Stimulated activated CD8-positive, alpha-beta memory T cell treated with anti-CD3 and anti-CD28 coated beads, Interleukin-12 subunit alpha, Interleukin-12 subunit beta, amount 100 ng/mL, for 24 hours (primary cell): ENCODE results near the gene NSD2.
A peak's percentile ranks its signal among the peaks of the same experiment; 100 is the strongest.
"Not testable (repeated sequence)": the region's sequence is repeated elsewhere in the genome, so short reads cannot be mapped to it uniquely, and the experiment has no call there.

Source experiments
- DNase-seq: peaks from one replicate; pipeline ENCODE4 v3.0.0-alpha.2; 2020; ENCODE audit errors: extremely low read depth

The NSD2 gene

GRCh38 chr4:1870578-1871443 is at the start of gene NSD2:
Gene NSD2 (plus strand): TSS chr4:1871393. CDS start chr4:1900655, 29,262 bp downstream.
- DNase-seq: peak; percentile 72

- DNase-seq: no peak
Observed at GRCh38 chr4:1821679-1822567, 49.3 kb upstream of the NSD2 start.

- no peak for DNase-seq
Observed at GRCh38 chr4:1822568-1823544, 48.3 kb upstream of the NSD2 start.

GRCh38 chr4:1823545-1823932 is 47.7 kb upstream of the NSD2 start:
- DNase-seq: no peak

GRCh38 chr4:1824746-1825145 is 46.4 kb upstream of the NSD2 start:
- DNase-seq: no peak

- no peak for DNase-seq
Observed at GRCh38 chr4:1825326-1825725, 45.9 kb upstream of the NSD2 start.

- DNase-seq: no peak
Observed at GRCh38 chr4:1826531-1827350, 44.5 kb upstream of the NSD2 start.

- DNase-seq: no peak
Observed at GRCh38 chr4:1830234-1830633, 41.0 kb upstream of the NSD2 start.

- no peak for DNase-seq
Observed at GRCh38 chr4:1830642-1831228, 40.5 kb upstream of the NSD2 start.

GRCh38 chr4:1831331-1831730 is 39.9 kb upstream of the NSD2 start:
- DNase-seq: no peak

- DNase-seq: no peak
Observed at GRCh38 chr4:1832690-1833089, 38.5 kb upstream of the NSD2 start.

- DNase-seq: no peak
Observed at GRCh38 chr4:1833307-1834046, 37.7 kb upstream of the NSD2 start.

- DNase-seq: no peak
Observed at GRCh38 chr4:1834047-1834775, 37.0 kb upstream of the NSD2 start.

- DNase-seq: not testable (repeated sequence)
Observed at GRCh38 chr4:1835836-1836235, 35.4 kb upstream of the NSD2 start.

- no peak for DNase-seq
Observed at GRCh38 chr4:1836650-1837049, 34.5 kb upstream of the NSD2 start.

- DNase-seq: no peak
Observed at GRCh38 chr4:1837069-1837468, 34.1 kb upstream of the NSD2 start.

- no peak for DNase-seq
Observed at GRCh38 chr4:1839282-1839681, 31.9 kb upstream of the NSD2 start.

- no peak for DNase-seq
Observed at GRCh38 chr4:1841201-1841886, 29.8 kb upstream of the NSD2 start.
